ENCODE results near the gene MCF2L. TPM values are rescaled to one million over a fixed set of nuclear protein-coding genes. Genes with fewer than 3 reads are reported as not detected.

Gene MCF2L
- polyA plus RNA-seq, 1 donor from 2014 or later = 88.0 TPM

DNA sequence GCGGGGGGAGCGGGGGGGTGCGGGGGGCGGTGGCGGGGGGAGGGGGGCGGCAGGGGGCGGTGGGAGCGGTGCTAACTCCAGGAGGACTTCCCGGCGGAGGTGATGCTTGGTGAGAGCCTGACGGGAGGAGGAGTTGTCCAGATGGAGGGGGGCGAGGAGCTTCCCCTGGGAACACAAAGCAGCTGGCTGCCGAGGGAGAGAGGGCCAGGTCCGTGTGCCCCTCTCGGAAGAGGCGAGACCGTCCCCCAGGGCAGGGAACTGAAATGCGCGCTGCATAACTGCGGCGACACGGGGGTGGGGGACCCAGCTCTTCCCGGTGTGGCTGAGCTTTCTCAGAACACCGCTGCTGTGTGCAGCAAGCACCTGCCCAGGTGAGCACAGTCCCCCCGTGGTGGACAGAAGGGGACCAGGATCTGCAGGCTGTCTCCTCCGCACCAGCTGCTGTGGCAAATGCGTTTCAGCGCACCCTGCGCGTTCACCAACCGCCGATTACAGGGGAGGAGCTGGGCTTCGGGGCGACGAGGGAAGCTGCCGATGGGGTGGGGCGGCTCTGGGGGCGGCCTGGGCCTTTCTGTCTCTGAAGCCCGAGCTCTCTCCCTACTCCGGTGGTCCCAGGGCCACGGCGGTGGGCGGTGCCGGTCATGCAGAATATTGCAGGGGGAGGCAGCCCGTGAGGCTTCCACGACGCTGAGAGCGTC is 81.9 kb downstream of the MCF2L start:
- H3K9ac ChIP-seq (ENCODE audit: low read length) = no peak overlapping the region
- H3K36me3 ChIP-seq (ENCODE audit: insufficient read depth, low read length) = no peaks in the 10 kb centered on the region
- TF ChIP-seq, protein P1, sequence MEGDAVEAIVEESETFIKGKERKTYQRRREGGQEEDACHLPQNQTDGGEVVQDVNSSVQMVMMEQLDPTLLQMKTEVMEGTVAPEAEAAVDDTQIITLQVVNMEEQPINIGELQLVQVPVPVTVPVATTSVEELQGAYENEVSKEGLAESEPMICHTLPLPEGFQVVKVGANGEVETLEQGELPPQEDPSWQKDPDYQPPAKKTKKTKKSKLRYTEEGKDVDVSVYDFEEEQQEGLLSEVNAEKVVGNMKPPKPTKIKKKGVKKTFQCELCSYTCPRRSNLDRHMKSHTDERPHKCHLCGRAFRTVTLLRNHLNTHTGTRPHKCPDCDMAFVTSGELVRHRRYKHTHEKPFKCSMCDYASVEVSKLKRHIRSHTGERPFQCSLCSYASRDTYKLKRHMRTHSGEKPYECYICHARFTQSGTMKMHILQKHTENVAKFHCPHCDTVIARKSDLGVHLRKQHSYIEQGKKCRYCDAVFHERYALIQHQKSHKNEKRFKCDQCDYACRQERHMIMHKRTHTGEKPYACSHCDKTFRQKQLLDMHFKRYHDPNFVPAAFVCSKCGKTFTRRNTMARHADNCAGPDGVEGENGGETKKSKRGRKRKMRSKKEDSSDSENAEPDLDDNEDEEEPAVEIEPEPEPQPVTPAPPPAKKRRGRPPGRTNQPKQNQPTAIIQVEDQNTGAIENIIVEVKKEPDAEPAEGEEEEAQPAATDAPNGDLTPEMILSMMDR (IDR thresholded peaks at IDR 0.05; ENCODE audit: poor library complexity, severe bottlenecking) = no peak
- TF ChIP-seq TAF1 (IDR thresholded peaks at IDR 0.05; ENCODE audit: low read depth) (no peak), POLR2AphosphoS5 (IDR thresholded peaks at IDR 0.05) (no peak), MXI1 (conservative IDR thresholded peaks at IDR 0.05; ENCODE audit: poor library complexity, severe bottlenecking) (no peak), RAD21 (conservative IDR thresholded peaks at IDR 0.05) (no peak), SMC3 (conservative IDR thresholded peaks at IDR 0.05; ENCODE audit: poor library complexity) (no peak), EP300 (conservative IDR thresholded peaks at IDR 0.05; ENCODE audit: poor library complexity, severe bottlenecking) (no peak), EZH2 (IDR thresholded peaks at IDR 0.05; ENCODE audit: borderline replicate concordance, insufficient read depth, low read length, poor library complexity, severe bottlenecking) (no peak)
- TF ChIP-seq, protein P2, sequence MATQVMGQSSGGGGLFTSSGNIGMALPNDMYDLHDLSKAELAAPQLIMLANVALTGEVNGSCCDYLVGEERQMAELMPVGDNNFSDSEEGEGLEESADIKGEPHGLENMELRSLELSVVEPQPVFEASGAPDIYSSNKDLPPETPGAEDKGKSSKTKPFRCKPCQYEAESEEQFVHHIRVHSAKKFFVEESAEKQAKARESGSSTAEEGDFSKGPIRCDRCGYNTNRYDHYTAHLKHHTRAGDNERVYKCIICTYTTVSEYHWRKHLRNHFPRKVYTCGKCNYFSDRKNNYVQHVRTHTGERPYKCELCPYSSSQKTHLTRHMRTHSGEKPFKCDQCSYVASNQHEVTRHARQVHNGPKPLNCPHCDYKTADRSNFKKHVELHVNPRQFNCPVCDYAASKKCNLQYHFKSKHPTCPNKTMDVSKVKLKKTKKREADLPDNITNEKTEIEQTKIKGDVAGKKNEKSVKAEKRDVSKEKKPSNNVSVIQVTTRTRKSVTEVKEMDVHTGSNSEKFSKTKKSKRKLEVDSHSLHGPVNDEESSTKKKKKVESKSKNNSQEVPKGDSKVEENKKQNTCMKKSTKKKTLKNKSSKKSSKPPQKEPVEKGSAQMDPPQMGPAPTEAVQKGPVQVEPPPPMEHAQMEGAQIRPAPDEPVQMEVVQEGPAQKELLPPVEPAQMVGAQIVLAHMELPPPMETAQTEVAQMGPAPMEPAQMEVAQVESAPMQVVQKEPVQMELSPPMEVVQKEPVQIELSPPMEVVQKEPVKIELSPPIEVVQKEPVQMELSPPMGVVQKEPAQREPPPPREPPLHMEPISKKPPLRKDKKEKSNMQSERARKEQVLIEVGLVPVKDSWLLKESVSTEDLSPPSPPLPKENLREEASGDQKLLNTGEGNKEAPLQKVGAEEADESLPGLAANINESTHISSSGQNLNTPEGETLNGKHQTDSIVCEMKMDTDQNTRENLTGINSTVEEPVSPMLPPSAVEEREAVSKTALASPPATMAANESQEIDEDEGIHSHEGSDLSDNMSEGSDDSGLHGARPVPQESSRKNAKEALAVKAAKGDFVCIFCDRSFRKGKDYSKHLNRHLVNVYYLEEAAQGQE (IDR thresholded peaks at IDR 0.05; ENCODE audit: borderline replicate concordance) = no peak
- no peak overlapping the region for H3K4me3 ChIP-seq (ENCODE audit: low read length)
- H3K4me2 ChIP-seq (ENCODE audit: low read length) = no peak overlapping the region
- H3K79me2 ChIP-seq (replicated peaks; ENCODE audit: insufficient read depth, low read length) = no peaks in the 10 kb centered on the region
- no peaks in the 10 kb centered on the region for H3F3A ChIP-seq (ENCODE audit: insufficient read depth, low read length, poor library complexity, severe bottlenecking)
- no peaks in the 10 kb centered on the region for H3K9me3 ChIP-seq (ENCODE audit: low read length)
- no peaks in the 10 kb centered on the region for H3K27me3 ChIP-seq (ENCODE audit: insufficient read depth, low read depth, low read length)
- no peak overlapping the region for H2AFZ ChIP-seq (ENCODE audit: low read depth, low read length)
- no peak overlapping the region for H3K27ac ChIP-seq (ENCODE audit: low read length)
- no peaks in the 10 kb centered on the region for H4K20me1 ChIP-seq (ENCODE audit: insufficient read depth)
- H3K9me2 ChIP-seq (ENCODE audit: insufficient read depth, low read length) = no peaks in the 10 kb centered on the region

DNA sequence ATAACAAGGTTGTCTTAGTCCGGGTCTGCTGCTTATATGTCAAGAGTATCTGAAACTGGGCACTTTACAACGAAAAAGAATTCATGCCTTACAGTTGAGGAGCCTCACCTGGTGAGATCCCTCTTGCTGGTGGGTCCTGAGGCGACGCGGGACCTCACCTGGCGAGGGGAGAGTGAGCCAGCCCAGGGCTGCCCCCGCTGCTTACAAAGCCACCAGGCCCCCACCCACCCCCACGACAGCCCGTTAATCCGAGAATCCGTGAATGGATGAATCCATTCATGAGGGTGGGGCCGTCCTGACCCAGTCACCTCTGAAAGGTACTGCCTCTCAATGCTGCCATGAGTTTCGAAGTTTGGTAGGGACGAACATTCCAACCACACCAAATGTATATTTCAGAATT is 82.6 kb downstream of the MCF2L start:
- no peaks in the 10 kb centered on the region for H3K9me2 ChIP-seq (ENCODE audit: insufficient read depth, low read length)
- no peak overlapping the region for H3K27ac ChIP-seq (ENCODE audit: low read length)
- no peak overlapping the region for H2AFZ ChIP-seq (ENCODE audit: low read depth, low read length)
- H3F3A ChIP-seq (ENCODE audit: insufficient read depth, low read length, poor library complexity, severe bottlenecking) = no peaks in the 10 kb centered on the region
- no peaks in the 10 kb centered on the region for H3K36me3 ChIP-seq (ENCODE audit: insufficient read depth, low read length)
- no peak overlapping the region for H3K4me2 ChIP-seq (ENCODE audit: low read length)
- H3K4me3 ChIP-seq (ENCODE audit: low read length) = no peak overlapping the region
- no peaks in the 10 kb centered on the region for H4K20me1 ChIP-seq (ENCODE audit: insufficient read depth)
- H3K27me3 ChIP-seq (ENCODE audit: insufficient read depth, low read depth, low read length) = no peaks in the 10 kb centered on the region
- no peaks in the 10 kb centered on the region for H3K9me3 ChIP-seq (ENCODE audit: low read length)
- H3K79me2 ChIP-seq (replicated peaks; ENCODE audit: insufficient read depth, low read length) = no peaks in the 10 kb centered on the region
- TF ChIP-seq EP300 (conservative IDR thresholded peaks at IDR 0.05; ENCODE audit: poor library complexity, severe bottlenecking) = no peak
- no peak for TF ChIP-seq TAF1 (IDR thresholded peaks at IDR 0.05; ENCODE audit: low read depth)
- TF ChIP-seq, protein P2 (IDR thresholded peaks at IDR 0.05; ENCODE audit: borderline replicate concordance) = no peak
- TF ChIP-seq EZH2 (IDR thresholded peaks at IDR 0.05; ENCODE audit: borderline replicate concordance, insufficient read depth, low read length, poor library complexity, severe bottlenecking) = no peak
- no peak for TF ChIP-seq POLR2AphosphoS5 (IDR thresholded peaks at IDR 0.05)
- TF ChIP-seq, protein P1 (IDR thresholded peaks at IDR 0.05; ENCODE audit: poor library complexity, severe bottlenecking) = no peak
- TF ChIP-seq MXI1 (conservative IDR thresholded peaks at IDR 0.05; ENCODE audit: poor library complexity, severe bottlenecking) = no peak
- no peak for TF ChIP-seq RAD21 (conservative IDR thresholded peaks at IDR 0.05)
- no peak for TF ChIP-seq SMC3 (conservative IDR thresholded peaks at IDR 0.05; ENCODE audit: poor library complexity)
- H3K9ac ChIP-seq (ENCODE audit: low read length) = no peak overlapping the region

All from neural cell (in vitro differentiated cells).